T follicular helper cell (primary cell): ENCODE measurements around the gene AIFM3.
A peak's percentile ranks its signal among the peaks of the same experiment; 100 is the strongest.

Experiments used
- DNase-seq: peaks from one replicate; pipeline ENCODE4 v3.0.0-alpha.2; 2020; ENCODE audit warnings: low read depth

AIFM3 gene

DNA sequence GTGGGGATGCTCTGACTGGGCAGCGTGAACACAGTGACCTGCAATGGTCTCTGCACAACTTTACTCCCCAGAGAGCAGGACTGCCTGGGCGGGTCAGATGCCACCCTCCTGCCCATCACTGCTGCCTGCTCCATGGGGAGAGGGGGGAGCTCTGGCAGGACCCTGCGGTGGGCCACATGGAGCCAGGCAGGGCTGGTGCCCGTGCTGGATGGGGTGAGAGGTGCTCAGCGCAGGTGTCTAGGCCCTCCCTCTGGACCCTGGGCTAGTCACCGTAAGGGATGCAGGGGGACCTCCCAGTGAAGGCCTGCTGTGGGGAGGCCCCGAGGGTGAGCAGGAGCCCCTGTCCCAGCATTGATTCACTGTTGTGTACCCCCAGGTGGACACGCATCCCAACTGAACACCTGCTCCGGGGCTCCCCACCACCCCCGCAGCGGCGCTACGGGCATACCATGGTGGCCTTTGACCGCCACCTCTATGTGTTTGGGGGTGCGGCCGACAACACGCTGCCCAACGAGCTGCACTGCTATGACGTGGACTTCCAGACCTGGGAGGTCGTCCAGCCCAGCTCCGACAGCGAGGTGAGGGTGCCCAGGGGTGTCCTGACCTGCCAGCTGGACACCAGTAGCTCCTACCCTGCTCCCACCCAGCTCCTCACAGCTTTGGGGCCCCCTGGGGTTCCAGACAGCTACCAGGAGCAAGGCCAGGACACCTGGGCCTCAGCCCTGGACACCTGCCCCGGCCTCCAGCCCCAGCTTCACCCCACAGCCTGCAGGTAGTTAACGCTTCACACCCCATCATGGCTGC is 24.4 kb downstream of the AIFM3 start:
- no peak for DNase-seq

- DNase-seq: no peak
Measured at GRCh38 chr22:20992056-20992442, 25.0 kb downstream of the AIFM3 start.

- no peak for DNase-seq
Measured at GRCh38 chr22:20992456-20993303, 25.6 kb downstream of the AIFM3 start.

DNA sequence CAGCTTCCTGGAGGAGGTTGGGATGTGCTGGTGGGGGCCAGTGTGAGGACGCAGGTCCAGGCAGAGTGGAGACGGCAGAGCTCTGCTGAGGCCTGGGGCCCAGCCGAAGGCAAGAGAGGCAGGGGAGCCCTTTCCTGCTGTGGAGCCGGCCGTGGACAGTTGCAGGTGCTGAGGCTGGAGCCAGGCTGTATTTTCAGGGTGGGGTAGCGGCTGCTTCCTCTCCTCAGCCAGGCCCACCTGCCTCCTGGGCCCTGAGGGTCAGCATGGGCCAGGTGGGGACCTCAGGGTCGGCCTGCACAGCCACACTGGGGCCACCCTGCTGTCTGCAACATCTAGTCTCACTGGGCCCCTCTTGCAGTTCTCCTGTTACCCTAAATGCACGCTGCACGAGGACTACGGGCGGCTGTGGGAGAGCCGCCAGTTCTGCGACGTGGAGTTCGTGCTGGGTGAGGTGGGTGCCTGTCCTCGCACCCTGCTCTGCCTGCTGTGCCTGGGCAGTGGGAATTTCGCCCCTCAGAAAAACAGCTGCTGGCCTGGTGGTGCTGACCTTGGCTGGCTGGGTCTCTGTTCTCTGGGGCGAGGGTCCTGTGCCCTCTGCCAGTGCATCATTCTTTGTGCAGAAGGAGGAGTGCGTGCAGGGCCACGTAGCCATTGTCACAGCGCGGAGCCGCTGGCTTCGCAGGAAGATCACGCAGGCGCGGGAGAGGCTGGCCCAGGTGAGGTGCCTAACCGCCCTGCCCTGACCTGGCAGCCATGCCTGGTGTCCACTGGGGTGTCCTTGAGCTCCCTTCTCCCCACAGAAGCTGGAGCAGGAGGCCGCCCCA is 26.5 kb downstream of the AIFM3 start:
- no peak for DNase-seq

- no peak for DNase-seq
Measured at GRCh38 chr22:20994128-20994901, 27.3 kb downstream of the AIFM3 start.

DNA sequence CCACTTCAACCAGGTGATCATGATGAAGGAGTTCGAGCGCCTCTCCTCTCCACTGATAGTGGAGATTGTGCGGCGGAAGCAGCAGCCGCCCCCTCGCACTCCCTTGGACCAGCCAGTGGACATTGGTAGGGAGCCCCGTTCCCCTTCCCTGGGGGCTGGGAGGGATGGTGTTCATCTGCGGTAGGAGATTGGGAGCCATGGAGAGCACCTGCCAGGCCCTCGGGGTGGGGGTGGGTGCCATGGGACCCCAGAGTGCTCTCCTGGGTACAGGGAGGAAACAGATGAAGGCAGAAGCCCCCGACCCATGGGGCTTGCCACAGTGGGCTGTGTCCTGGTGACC is 27.8 kb downstream of the AIFM3 start:
- DNase-seq: no peak

- no peak for DNase-seq
Measured at GRCh38 chr22:20995329-20996030, 28.4 kb downstream of the AIFM3 start.

GRCh38 chr22:20996031-20996410 is 29.0 kb downstream of the AIFM3 start:
- no peak for DNase-seq

GRCh38 chr22:20996598-20997535 is 29.8 kb downstream of the AIFM3 start:
- no peak for DNase-seq

GRCh38 chr22:20997536-20998257 is 30.6 kb downstream of the AIFM3 start:
- DNase-seq: no peak

DNA sequence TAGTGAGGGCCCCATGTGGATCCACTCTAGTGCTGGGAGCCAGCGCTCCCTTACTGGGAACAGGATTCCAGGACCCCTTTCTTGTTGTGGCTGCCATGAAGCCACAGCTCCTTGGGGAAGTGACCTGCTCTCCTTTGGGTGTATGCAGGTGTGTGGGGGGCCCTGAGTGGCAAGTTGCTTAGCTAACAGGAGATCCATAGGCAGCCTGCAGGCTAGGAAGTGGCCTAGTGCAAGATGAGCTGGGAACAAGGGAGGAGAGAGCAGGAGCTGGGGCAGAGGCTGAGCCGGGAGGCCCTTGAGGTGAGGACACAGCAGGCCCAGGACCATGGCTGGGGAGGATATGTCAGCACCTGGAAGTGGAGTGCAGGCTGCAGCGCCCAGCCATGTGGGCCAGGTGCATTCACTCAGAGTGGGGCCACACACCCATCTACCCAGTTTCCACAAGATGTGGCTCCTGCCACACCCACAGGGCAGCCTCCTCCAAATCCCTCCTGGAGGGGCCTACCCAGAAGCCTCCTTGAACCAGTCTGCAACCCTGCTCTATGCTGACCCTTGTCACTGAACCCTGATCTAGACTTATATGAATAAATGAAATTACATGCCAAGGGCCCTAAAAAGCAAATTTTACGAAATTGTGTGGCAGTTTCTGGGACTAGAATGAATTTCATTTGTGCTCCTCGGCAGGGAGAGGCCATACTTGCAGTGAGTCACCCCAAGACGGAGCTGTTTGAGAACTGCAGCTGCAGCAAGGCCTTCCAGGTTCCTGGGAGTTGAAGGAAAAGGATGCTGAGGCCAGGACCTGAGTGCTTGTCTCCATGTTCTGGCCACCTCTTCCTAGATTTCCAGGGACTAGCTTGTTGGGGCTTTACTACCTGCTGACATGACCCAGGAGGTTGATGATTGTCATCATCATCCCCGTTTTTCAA is 31.6 kb downstream of the AIFM3 start:
- DNase-seq: no peak

DNA sequence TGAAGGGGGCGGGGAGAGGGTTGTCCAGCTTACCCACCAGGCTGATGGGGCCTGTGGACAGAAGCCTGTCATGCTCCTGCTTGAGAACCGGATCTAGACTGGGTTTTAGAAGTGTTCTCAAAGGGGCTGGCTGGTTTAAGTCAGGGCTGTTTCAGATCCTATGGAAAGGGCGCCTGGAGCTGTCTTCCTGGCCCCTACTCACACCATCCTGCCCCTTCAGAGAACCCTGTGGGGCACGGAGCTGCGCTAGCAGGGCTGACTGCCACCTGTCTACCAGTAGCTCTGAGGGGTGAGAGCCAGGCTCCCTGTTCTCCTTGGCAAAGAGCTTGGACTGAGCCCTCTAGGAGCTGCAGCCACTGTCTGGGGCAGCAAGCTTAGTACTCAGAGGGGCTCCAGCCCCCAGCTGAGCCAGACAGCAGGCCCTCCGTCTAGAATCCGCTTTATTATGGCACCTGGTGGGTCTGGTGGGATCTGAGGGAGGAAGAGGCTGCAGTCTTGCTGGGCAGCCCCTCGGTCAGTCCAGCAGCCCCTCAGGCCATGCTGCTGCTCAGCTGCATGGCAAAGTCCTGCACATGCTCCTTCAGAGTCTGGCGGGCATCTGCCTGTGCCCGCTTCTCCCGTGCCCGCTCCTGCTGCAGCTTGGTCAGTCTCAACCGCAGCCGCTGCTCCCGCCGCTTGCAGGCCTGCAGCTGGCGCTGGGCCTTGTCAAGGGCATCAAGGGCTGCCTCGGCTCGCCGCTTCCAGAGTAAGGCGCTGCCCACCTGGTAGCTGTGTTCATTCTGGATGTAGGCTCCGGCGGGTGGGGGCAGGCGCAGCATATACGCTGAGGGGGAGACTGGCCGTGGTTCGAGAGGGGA is 32.5 kb downstream of the AIFM3 start:
- no peak for DNase-seq

- DNase-seq: no peak
Measured at GRCh38 chr22:21000207-21000986, 33.3 kb downstream of the AIFM3 start.

DNA sequence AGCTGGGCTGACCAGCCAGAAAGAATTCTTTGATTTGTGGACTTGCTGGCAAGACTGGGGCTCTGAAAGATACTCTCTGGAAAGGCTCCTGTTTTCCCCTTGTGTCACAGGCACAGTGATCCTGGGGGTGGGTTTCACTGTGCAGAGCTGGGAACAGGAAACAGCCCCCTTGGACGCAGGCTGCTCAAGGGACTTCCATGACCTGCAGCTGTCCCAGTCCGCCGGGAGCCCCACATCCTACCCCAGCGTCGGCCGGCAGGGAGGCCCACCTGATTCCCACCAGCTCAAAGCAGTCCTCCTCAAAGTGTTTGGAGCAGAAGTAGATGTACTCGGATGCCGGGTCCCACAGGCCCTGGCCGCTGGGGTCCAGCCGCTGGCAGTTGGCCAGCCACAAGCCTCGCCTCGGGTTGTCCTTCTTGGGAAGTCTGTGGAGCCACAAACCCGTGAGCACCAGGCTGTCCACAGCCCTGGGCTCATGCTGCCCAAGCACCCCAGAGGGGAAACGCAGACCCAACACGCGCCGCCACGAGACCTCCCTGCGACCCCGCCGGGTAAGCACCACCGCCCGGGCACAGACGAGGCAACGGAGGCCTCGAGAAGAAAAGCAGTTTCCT is 34.0 kb downstream of the AIFM3 start:
- no peak for DNase-seq

DNA sequence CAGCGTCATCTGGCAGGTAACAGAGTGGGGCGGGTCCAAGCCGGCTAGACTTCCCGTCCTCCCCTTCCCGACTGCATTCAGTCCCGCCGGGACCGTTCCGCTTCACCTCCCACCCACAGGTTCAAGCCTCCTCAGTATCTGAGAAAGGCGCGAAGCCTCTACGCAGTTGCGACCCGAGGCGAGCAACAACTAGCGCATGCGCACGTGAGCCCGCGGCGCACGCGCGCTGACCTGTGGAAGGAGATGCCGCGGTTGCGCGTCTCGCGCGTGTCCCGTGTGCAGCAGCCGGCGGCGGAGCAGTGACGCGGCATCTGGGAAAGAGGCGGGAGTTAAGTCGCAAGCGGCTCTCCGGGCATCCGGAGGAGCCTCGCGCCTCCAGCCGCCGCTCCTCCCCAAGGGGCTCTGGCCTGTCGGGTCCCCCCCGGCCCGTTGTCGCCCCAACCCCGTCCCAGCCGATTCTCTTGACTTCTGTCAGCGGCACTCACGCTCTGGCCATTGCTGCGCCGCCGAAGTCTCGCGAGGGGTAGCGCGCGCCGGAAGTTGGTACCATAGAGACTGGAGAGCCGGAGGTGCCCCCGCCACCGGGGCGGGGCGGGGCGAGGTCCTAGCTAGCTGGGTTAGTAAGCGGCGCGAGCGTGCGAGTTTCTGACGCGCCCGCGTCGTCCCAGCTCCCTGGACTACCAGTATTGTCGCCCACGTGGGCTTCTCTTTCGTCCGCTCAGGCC is 34.7 kb downstream of the AIFM3 start, which contains the start of gene THAP7:
Gene THAP7 (minus strand): TSS at position 518 of the 725 bp plus-strand sequence. CDS start 207 bp downstream, at position 311.
- peak; percentile 95 for DNase-seq
